Natural killer cell (primary cell): ENCODE results near the gene S100A3. TPM values are rescaled to one million over a fixed set of nuclear protein-coding genes. Genes with fewer than 3 reads are reported as not detected.

Source experiments
- ATAC-seq, 3 donors: fragments of 150-1000 bp in 2 of 3; fragments of 200-7000 bp in 1 of 3; cut with Tn5 transposase; 1 replicate in 1 of 3; 2 replicates in 2 of 3; pipeline ENCODE4 v1.10.0; 2021; ENCODE audit warnings: mild to moderate bottlenecking in 2 of 3, moderate library complexity in 2 of 3
- DNase-seq, 2 donors: peaks; one replicate each; pipeline versions ENCODE4 v3.0.0 to v3.0.0-alpha.2; 2013 to 2021; ENCODE audit warnings: mixed read lengths in 1 of 2
- H3K27ac ChIP-seq: one replicate; pipeline ENCODE4 v1.5.1; 2013; ENCODE audit warnings: mild to moderate bottlenecking, low read length
- H3K27me3 ChIP-seq: one replicate; pipeline ENCODE4 v1.6.1; 2013; ENCODE audit warnings: low read length; ENCODE audit not compliant: control insufficient read depth, insufficient read depth
- H3K36me3 ChIP-seq: one replicate; pipeline ENCODE4 v1.6.1; 2013; ENCODE audit warnings: low read length; ENCODE audit not compliant: control insufficient read depth, insufficient read depth
- H3K4me1 ChIP-seq: one replicate; pipeline ENCODE4 v1.6.1; 2013; ENCODE audit warnings: low read length; ENCODE audit not compliant: control insufficient read depth, insufficient read depth
- H3K4me3 ChIP-seq: one replicate; pipeline ENCODE4 v1.5.1; 2013; ENCODE audit warnings: low read length
- H3K9me3 ChIP-seq: one replicate; pipeline ENCODE4 v1.6.1; 2013; ENCODE audit warnings: low read length; ENCODE audit not compliant: control insufficient read depth, insufficient read depth
- H3K27ac Mint-ChIP-seq, 2 donors: one replicate each; pipeline ENCODE4 v1.8.0; 2022; ENCODE audit warnings: mild to moderate bottlenecking in 2 of 2, mixed read lengths in 2 of 2, moderate library complexity in 1 of 2
- H3K27me3 Mint-ChIP-seq, 2 donors: one replicate each; pipeline ENCODE4 v1.8.0; 2022; ENCODE audit warnings: low read depth in 2 of 2, mixed read lengths in 2 of 2
- H3K36me3 Mint-ChIP-seq: one replicate; pipeline ENCODE4 v1.8.0; 2022; ENCODE audit warnings: mixed read lengths
- H3K4me1 Mint-ChIP-seq, 2 donors: one replicate each; pipeline ENCODE4 v1.8.0; 2022; ENCODE audit warnings: mixed read lengths in 2 of 2
- H3K4me3 Mint-ChIP-seq: one replicate; pipeline ENCODE4 v1.8.0; 2022; ENCODE audit warnings: mild to moderate bottlenecking, moderate library complexity, mixed read lengths
- H3K9me3 Mint-ChIP-seq, 2 donors: one replicate each; pipeline ENCODE4 v1.8.0; 2022; ENCODE audit warnings: mixed read lengths in 2 of 2
- CTCF ChIP-seq: fragments of 200-600 bp; IDR thresholded peaks from one replicate; pipeline ENCODE4 v1.8.0; 2022; ENCODE audit warnings: antibody characterized with exemption
- WGBS: methylation state at CpG from one replicate; pipeline ENCODE4 v1.1.7; 2013; ENCODE audit warnings: missing lambda C conversion rate; ENCODE audit not compliant: insufficient coverage; 5-methylcytosine and 5-hydroxymethylcytosine counted together
- intact Hi-C: fragments of 100-400 bp; cut with micrococcal nuclease; formaldehyde crosslinking; loops from one replicate; pipeline ENCODE4 v1.14.2; 2022
- total RNA-seq, 4 donors: library from RNA; stranded (reverse); fragments of 120-200 nt in 1 of 4; gene quantifications; one replicate each; pipeline versions ENCODE4 v1.2.3 to v1.2.4, GENCODE V29; 2013 to 2022

The S100A3 gene
- total RNA-seq, 3 donors from 2014 or later (not counting 1 experiment from before 2014, with no cell fraction given) = not detected

DNA sequence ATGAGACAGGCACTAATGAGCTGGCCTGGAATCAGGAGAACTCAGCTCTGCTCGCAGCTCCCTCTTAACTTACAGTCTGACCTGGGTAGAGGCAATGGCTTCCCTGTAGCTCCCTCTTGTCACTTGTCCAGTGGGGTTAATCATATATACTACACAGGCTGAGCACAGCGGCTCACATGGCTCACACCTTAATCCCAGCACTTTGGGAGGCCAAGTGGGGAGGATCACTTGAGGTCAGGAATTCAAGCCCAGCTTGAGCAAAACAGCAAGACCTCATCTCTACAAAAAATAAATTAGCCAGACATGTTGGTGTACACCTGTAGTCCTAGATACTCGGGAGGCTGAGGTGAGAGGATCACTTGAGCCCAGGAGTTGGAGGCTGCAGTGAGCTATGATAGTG lies 17.4 kb downstream of the S100A3 start:
- Mint-ChIP-seq H3K9me3 (no peaks in the 10 kb centered on the region), H3K4me1 (peaks cover 47 to 48% of the 10 kb centered on the region in 2 donors), H3K27me3 (no peaks in the 10 kb centered on the region), H3K4me3 (no peak overlapping the region), H3K27ac (peak overlapping the region; percentile 90 to 94), H3K36me3 (no peaks in the 10 kb centered on the region)
- intact Hi-C loops = no loop called here
- Histone ChIP-seq H3K27me3 (no peaks in the 10 kb centered on the region), H3K4me1 (peaks cover 51% of the 10 kb centered on the region), H3K36me3 (peaks cover 8% of the 10 kb centered on the region), H3K4me3 (no peak overlapping the region), H3K9me3 (no peaks in the 10 kb centered on the region), H3K27ac (peak overlapping the region; percentile 71)
- DNase-seq = no peak
- 80% methylated on average over 3 of the region's 3 CpGs for WGBS
- TF ChIP-seq CTCF = no peak
- no peak for ATAC-seq

GRCh38 chr1:153527683-153528040 lies 21.4 kb downstream of the S100A3 start:
- no peaks in the 10 kb centered on the region for H3K36me3 ChIP-seq
- H3K27me3 Mint-ChIP-seq = no peaks in the 10 kb centered on the region
- H3K4me1 ChIP-seq = peaks cover 14% of the 10 kb centered on the region
- H3K27ac Mint-ChIP-seq = no peak overlapping the region
- H3K36me3 Mint-ChIP-seq = no peaks in the 10 kb centered on the region
- H3K27ac ChIP-seq = no peak overlapping the region
- intact Hi-C loops = no loop called here
- H3K4me1 Mint-ChIP-seq = peaks cover 12 to 13% of the 10 kb centered on the region in 2 donors
- ATAC-seq (no peak), DNase-seq (no peak)
- TF ChIP-seq CTCF = no peak
- H3K9me3 ChIP-seq = no peaks in the 10 kb centered on the region
- 94% methylated on average over 5 of the region's 5 CpGs for WGBS
- H3K4me3 ChIP-seq = no peak overlapping the region
- no peaks in the 10 kb centered on the region for H3K9me3 Mint-ChIP-seq
- H3K27me3 ChIP-seq = no peaks in the 10 kb centered on the region
- H3K4me3 Mint-ChIP-seq = no peak overlapping the region

DNA sequence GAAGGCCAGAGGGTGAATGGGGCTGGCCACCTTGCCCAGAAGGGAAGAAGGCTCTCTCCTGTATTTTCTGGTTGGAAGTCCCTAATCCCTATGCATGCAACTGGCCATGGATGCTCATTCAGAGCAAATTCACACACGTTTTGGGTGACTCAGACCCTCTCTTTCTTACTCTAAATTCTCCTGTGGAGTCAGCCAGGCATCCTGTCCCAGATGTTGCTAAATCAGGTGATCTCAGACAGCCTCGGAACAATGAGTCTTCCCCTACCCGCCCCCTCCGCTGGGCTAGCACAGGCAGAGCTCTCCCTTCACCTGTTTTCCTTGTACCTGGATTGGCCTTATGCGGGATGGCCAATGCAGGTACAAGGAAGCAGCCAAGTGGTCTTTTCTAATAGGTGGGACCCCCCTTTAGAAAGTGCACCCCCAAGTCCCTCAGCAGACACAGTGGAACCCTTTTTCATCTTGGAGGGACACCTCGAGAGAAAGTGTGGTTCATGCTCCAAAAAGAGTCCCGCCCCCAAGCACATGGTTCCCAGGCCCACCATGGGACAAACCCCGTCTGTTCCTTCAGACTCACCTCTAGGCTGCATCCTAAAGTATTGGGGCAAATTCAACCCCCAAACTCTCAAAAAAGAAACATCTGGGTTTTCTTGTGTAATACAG lies 21.9 kb downstream of the S100A3 start:
- Histone ChIP-seq H3K9me3 (no peaks in the 10 kb centered on the region), H3K4me3 (no peak overlapping the region), H3K27me3 (no peaks in the 10 kb centered on the region), H3K4me1 (peaks cover 8% of the 10 kb centered on the region), H3K27ac (no peak overlapping the region), H3K36me3 (no peaks in the 10 kb centered on the region)
- no peak for DNase-seq
- no peaks in the 10 kb centered on the region for H3K36me3 Mint-ChIP-seq
- no peak for TF ChIP-seq CTCF
- peaks cover 7 to 12% of the 10 kb centered on the region in 2 donors for H3K4me1 Mint-ChIP-seq
- H3K9me3 Mint-ChIP-seq = no peaks in the 10 kb centered on the region
- H3K27me3 Mint-ChIP-seq = no peaks in the 10 kb centered on the region
- no peak overlapping the region for H3K27ac Mint-ChIP-seq
- intact Hi-C loops = no loop called here
- WGBS = 88% methylated on average over 8 of the region's 8 CpGs
- no peak for ATAC-seq
- H3K4me3 Mint-ChIP-seq = no peak overlapping the region

- intact Hi-C loops = no loop called here
- WGBS = 55% methylated on average over 8 of the region's 8 CpGs
- Mint-ChIP-seq H3K4me1 (peaks cover 0 to 5% of the 10 kb centered on the region in 2 donors), H3K27ac (no peak overlapping the region), H3K36me3 (no peaks in the 10 kb centered on the region), H3K4me3 (no peak overlapping the region), H3K27me3 (no peaks in the 10 kb centered on the region), H3K9me3 (no peaks in the 10 kb centered on the region)
- no peak for TF ChIP-seq CTCF
- Histone ChIP-seq H3K4me3 (no peak overlapping the region), H3K36me3 (no peaks in the 10 kb centered on the region), H3K4me1 (no peaks in the 10 kb centered on the region), H3K27me3 (no peaks in the 10 kb centered on the region), H3K9me3 (no peaks in the 10 kb centered on the region), H3K27ac (no peak overlapping the region)
- no peak for ATAC-seq
- no peak for DNase-seq
Observed at GRCh38 chr1:153526132-153526543, 22.9 kb downstream of the S100A3 start.
